A549 (cell line): Measurements from ENCODE around the gene EOGT.

ENCODE experiments used
- CBX2 ChIP-seq: fragments of 200-600 bp; sonication (generic); IDR thresholded peaks from 2 replicates; pipeline ENCODE4 v1.6.1; 2016; ENCODE audit warnings: low read depth, mild to moderate bottlenecking, borderline replicate concordance
- CTCF ChIP-seq: fragments of >200 bp; sonication (Bioruptor Twin); formaldehyde crosslinking; IDR thresholded peaks from 3 replicates; pipeline ENCODE4 v1.5.1; 2016
- ELK1 ChIP-seq: fragments of 150-350 bp; IDR thresholded peaks from 2 replicates; pipeline ENCODE4 v1.6.1; 2014; ENCODE audit warnings: low read depth, mild to moderate bottlenecking, low read length
- EP300 ChIP-seq, 2 experiments: fragments of >200 bp; sonication (Bioruptor Twin); formaldehyde crosslinking; IDR thresholded peaks; 2 replicates in 1 of 2; 3 replicates in 1 of 2; pipeline ENCODE4 v1.6.1; 2016 to 2017
- JUN ChIP-seq, 2 experiments: fragments of >200 bp; sonication (Bioruptor Twin); formaldehyde crosslinking; IDR thresholded peaks; 2 replicates in 1 of 2; 3 replicates in 1 of 2; pipeline ENCODE4 v1.6.1; 2016 to 2017
- MYC ChIP-seq: IDR thresholded peaks from 2 replicates; pipeline ENCODE4 v1.6.1; 2012; ENCODE audit warnings: mild to moderate bottlenecking, inconsistent platforms, low read length, improper control_type of control experiment, borderline replicate concordance
- NFE2L2 ChIP-seq: fragments of 150-350 bp; conservative IDR thresholded peaks from 2 replicates; pipeline ENCODE4 v1.6.1; 2014; ENCODE audit warnings: low read length
- POLR2A ChIP-seq: IDR thresholded peaks from 2 replicates; pipeline ENCODE4 v1.6.1; 2012; ENCODE audit warnings: mild to moderate bottlenecking, low read length
- REST ChIP-seq: fragments of 200-600 bp; sonication (generic); IDR thresholded peaks from 2 replicates; pipeline ENCODE4 v1.6.1; 2016; ENCODE audit warnings: antibody characterized with exemption, mild to moderate bottlenecking, moderate library complexity
- SREBF2 ChIP-seq: fragments of 450-650 bp; IDR thresholded peaks from 2 replicates; pipeline ENCODE4 v1.6.1; 2014; ENCODE audit warnings: mild to moderate bottlenecking, moderate library complexity

DNA sequence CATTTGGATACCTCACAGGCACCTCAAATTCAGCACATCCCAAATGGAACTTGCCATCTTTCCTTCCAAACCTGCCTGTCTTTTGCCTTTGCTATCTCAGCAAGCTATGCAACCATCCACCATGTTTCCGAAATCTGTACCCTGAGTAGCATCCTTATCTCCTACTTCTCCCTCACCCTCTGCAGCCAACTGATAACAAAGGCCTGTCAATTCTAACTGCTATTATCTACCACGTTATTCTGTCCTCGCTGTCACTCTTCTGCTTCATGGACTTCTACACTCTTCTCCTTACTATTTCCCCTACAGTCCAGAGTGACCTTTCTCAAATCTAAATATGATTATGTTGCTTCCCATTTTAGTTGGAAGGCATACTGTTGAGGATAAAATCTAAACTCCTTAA lies 55.6 kb downstream of the EOGT start:
- TF ChIP-seq JUN (IDR thresholded peaks at IDR 0.05) (no peak), CTCF (no peak), POLR2A (no peak), REST (no peak), EP300 (IDR thresholded peaks at IDR 0.05) (no peak), CBX2 (no peak), MYC (no peak), SREBF2 (no peak), NFE2L2 (no peak), ELK1 (no peak)
